IPS DF 19.7 (cell line): ENCODE measurements around the gene KANK4.

Experiments
- DNase-seq: peaks from one replicate; pipeline ENCODE4 v3.0.0-alpha.2; 2013; ENCODE audit warnings: low read depth, low spot score

Gene KANK4

GRCh38 chr1:62207187-62207586 lies 112.0 kb downstream of the KANK4 start:
- DNase-seq = no peak

- no peak for DNase-seq
Measured at GRCh38 chr1:62198781-62199125, 120.5 kb downstream of the KANK4 start.

GRCh38 chr1:62198069-62198780 lies 121.0 kb downstream of the KANK4 start:
- no peak for DNase-seq

- DNase-seq = no peak
Measured at GRCh38 chr1:62196086-62196690, 123.0 kb downstream of the KANK4 start.

- peak; percentile 93 for DNase-seq
Measured at GRCh38 chr1:62194651-62195544, 124.3 kb downstream of the KANK4 start, which contains the start of gene L1TD1. L1TD1 (plus strand) TSS chr1:62194849; CDS start chr1:62206629, 11,780 bp downstream.

GRCh38 chr1:62188111-62188510 lies 131.1 kb downstream of the KANK4 start:
- DNase-seq = no peak

- no peak for DNase-seq
Measured at GRCh38 chr1:62187548-62187947, 131.7 kb downstream of the KANK4 start.
